Measurements from ENCODE around the gene RABGAP1L.
A peak's percentile ranks its signal among the peaks of the same experiment; 100 is the strongest.

The RABGAP1L gene

GRCh38 chr1:174746024-174746808 lies 586.9 kb downstream of the RABGAP1L start:
- H3K9ac ChIP-seq (ENCODE audit: low read depth, low read length, poor library complexity, severe bottlenecking) = no peak overlapping the region
- H3K4me1 ChIP-seq (ENCODE audit: insufficient read depth, low read length, poor library complexity, severe bottlenecking) = no peaks in the 10 kb centered on the region
- H3K4me3 ChIP-seq (ENCODE audit: low read length, poor library complexity, severe bottlenecking) = no peak overlapping the region
- H3K9me3 ChIP-seq (ENCODE audit: insufficient read depth, low read depth, low read length) = no peaks in the 10 kb centered on the region
- no peaks in the 10 kb centered on the region for H3K36me3 ChIP-seq (ENCODE audit: insufficient read depth, low read length)
- no peaks in the 10 kb centered on the region for H3K27me3 ChIP-seq (ENCODE audit: insufficient read depth, low read length, poor library complexity, severe bottlenecking)
- TF ChIP-seq CTCF (conservative IDR thresholded peaks at IDR 0.05; ENCODE audit: low read length) (no peak), EZH2phosphoT487 (IDR thresholded peaks at IDR 0.05; ENCODE audit: borderline replicate concordance) (no peak)
- H4K20me1 ChIP-seq (ENCODE audit: insufficient read depth, low read length, poor library complexity, severe bottlenecking) = no peaks in the 10 kb centered on the region
- H3K9me2 ChIP-seq (replicated peaks; ENCODE audit: low read depth, low read length) = no peaks in the 10 kb centered on the region
- H2AFZ ChIP-seq (ENCODE audit: low read length) = no peak overlapping the region
- H3K79me2 ChIP-seq (ENCODE audit: insufficient read depth, low read length) = no peaks in the 10 kb centered on the region
- no peaks in the 10 kb centered on the region for H3F3A ChIP-seq (ENCODE audit: low read depth)
- H3K4me2 ChIP-seq (ENCODE audit: low read depth, low read length, poor library complexity, severe bottlenecking) = no peak overlapping the region

- no peaks in the 10 kb centered on the region for H3K36me3 ChIP-seq (ENCODE audit: insufficient read depth, low read length)
- H3F3A ChIP-seq (ENCODE audit: low read depth) = no peaks in the 10 kb centered on the region
- H3K9me3 ChIP-seq (ENCODE audit: insufficient read depth, low read depth, low read length) = no peaks in the 10 kb centered on the region
- no peaks in the 10 kb centered on the region for H3K9me2 ChIP-seq (replicated peaks; ENCODE audit: low read depth, low read length)
- no peak overlapping the region for H2AFZ ChIP-seq (ENCODE audit: low read length)
- no peaks in the 10 kb centered on the region for H3K79me2 ChIP-seq (ENCODE audit: insufficient read depth, low read length)
- no peak overlapping the region for H3K4me3 ChIP-seq (ENCODE audit: low read length, poor library complexity, severe bottlenecking)
- no peaks in the 10 kb centered on the region for H4K20me1 ChIP-seq (ENCODE audit: insufficient read depth, low read length, poor library complexity, severe bottlenecking)
- no peak overlapping the region for H3K4me2 ChIP-seq (ENCODE audit: low read depth, low read length, poor library complexity, severe bottlenecking)
- no peak for TF ChIP-seq EZH2phosphoT487 (IDR thresholded peaks at IDR 0.05; ENCODE audit: borderline replicate concordance)
- TF ChIP-seq CTCF (conservative IDR thresholded peaks at IDR 0.05; ENCODE audit: low read length) = peak; percentile 55
- H3K9ac ChIP-seq (ENCODE audit: low read depth, low read length, poor library complexity, severe bottlenecking) = no peak overlapping the region
- no peaks in the 10 kb centered on the region for H3K27me3 ChIP-seq (ENCODE audit: insufficient read depth, low read length, poor library complexity, severe bottlenecking)
- H3K4me1 ChIP-seq (ENCODE audit: insufficient read depth, low read length, poor library complexity, severe bottlenecking) = no peaks in the 10 kb centered on the region
Measured at GRCh38 chr1:174747613-174748012, 588.3 kb downstream of the RABGAP1L start.

- Histone ChIP-seq H3K4me3 (ENCODE audit: low read length, poor library complexity, severe bottlenecking) (no peak overlapping the region), H3K9ac (ENCODE audit: low read depth, low read length, poor library complexity, severe bottlenecking) (no peak overlapping the region), H3K36me3 (ENCODE audit: insufficient read depth, low read length) (no peaks in the 10 kb centered on the region), H3K4me1 (ENCODE audit: insufficient read depth, low read length, poor library complexity, severe bottlenecking) (peaks cover 4% of the 10 kb centered on the region), H3F3A (ENCODE audit: low read depth) (no peaks in the 10 kb centered on the region), H3K4me2 (ENCODE audit: low read depth, low read length, poor library complexity, severe bottlenecking) (no peak overlapping the region), H2AFZ (ENCODE audit: low read length) (no peak overlapping the region), H3K27me3 (ENCODE audit: insufficient read depth, low read length, poor library complexity, severe bottlenecking) (no peaks in the 10 kb centered on the region), H3K79me2 (ENCODE audit: insufficient read depth, low read length) (no peaks in the 10 kb centered on the region), H3K9me2 (replicated peaks; ENCODE audit: low read depth, low read length) (no peaks in the 10 kb centered on the region), H4K20me1 (ENCODE audit: insufficient read depth, low read length, poor library complexity, severe bottlenecking) (no peaks in the 10 kb centered on the region), H3K9me3 (ENCODE audit: insufficient read depth, low read depth, low read length) (no peaks in the 10 kb centered on the region)
- TF ChIP-seq CTCF (conservative IDR thresholded peaks at IDR 0.05; ENCODE audit: low read length) (no peak), EZH2phosphoT487 (IDR thresholded peaks at IDR 0.05; ENCODE audit: borderline replicate concordance) (no peak)
Measured at GRCh38 chr1:174748586-174748985, 589.3 kb downstream of the RABGAP1L start.
